ENCODE data around the gene SYNGR2.
"Not testable (repeated sequence)": the region's sequence is repeated elsewhere in the genome, so short reads cannot be mapped to it uniquely, and the experiment has no call there.

Gene SYNGR2

DNA sequence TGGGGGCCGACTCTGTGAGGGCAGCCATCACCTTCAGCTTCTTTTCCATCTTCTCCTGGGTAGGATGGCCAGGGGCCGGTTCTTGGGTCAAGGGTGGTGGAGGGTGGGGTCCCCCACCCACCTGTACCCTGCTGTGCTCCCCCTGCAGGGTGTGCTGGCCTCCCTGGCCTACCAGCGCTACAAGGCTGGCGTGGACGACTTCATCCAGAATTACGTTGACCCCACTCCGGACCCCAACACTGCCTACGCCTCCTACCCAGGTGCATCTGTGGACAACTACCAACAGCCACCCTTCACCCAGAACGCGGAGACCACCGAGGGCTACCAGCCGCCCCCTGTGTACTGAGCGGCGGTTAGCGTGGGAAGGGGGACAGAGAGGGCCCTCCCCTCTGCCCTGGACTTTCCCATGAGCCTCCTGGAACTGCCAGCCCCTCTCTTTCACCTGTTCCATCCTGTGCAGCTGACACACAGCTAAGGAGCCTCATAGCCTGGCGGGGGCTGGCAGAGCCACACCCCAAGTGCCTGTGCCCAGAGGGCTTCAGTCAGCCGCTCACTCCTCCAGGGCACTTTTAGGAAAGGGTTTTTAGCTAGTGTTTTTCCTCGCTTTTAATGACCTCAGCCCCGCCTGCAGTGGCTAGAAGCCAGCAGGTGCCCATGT lies 3.3 kb downstream of the SYNGR2 start:
- DNase-seq (ENCODE audit: low spot score): not testable (repeated sequence)

DNA sequence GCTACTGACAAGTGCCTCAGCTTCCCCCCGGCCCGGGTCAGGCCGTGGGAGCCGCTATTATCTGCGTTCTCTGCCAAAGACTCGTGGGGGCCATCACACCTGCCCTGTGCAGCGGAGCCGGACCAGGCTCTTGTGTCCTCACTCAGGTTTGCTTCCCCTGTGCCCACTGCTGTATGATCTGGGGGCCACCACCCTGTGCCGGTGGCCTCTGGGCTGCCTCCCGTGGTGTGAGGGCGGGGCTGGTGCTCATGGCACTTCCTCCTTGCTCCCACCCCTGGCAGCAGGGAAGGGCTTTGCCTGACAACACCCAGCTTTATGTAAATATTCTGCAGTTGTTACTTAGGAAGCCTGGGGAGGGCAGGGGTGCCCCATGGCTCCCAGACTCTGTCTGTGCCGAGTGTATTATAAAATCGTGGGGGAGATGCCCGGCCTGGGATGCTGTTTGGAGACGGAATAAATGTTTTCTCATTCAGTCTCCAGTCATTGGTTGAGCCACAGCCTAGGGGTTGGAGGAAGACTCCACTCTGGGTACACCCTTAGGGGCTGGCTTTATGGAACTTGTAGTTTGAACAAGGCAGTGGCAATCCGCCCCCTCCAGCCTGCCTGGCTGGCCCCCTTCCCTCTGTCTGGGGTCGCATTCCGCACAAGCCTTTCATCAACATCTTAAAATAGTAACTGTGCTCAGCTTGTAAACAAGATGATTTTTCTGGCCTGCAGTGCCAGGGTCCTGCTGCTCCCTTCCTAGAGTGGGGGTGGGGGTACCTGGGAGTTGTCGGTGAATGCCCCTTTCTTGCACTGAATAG lies 4.1 kb downstream of the SYNGR2 start:
- no peak for DNase-seq (ENCODE audit: low spot score)

DNA sequence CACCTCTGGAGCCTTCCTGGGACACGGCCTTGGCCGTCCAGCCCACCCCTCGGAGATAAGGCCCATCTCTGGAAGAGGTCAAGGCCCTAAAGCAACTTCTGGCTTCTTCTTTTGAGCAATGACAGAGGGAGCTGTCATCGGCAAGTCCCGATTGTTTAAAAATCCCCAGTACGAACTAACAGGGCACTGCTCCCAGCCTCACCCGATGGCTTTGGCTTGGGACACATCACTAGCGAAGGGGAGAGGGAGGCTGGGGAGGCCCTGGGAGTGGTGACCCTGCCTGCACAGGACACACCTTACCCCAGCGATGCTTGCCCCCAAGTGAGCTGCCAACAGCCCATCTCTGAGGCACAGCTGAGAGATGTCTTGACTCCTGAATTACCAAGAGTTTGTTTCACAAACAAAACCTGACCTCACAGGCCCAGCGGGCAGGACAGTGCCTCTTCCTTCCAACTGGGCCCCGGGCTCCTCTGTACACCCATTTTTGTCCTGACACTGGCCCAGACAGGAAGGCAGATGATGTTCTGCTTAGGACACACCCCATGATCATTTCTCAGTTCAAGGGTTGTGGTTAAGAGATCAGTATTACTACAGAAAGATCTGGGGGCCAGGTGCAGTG lies 4.8 kb downstream of the SYNGR2 start:
- no peak for DNase-seq (ENCODE audit: low spot score)

DNA sequence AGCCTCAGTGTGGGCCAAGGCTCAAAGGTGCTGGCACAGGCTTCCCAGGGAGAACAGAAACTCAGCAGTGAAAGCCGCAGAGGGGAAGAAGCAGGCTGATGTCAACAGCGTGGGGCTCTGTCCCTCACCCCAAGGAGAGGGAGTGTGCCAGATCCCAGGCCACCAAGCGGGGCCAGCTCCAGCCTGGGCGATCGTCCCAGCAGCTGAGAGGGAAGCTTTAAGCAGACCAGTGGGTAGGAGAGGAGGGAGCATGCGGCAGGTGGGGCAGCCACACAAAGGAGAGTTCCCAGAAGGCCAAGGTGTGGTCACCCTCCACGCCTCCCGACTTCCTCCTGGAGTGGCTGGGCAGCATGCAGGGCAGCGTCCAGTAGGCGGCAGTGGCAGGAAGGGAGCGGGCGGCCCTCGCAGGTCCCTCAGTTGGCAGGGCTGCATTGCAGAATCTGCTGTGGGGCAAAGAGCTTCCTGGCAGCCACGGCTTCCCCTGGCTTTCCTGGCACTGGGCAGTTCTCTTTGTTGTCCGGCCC lies 6.0 kb downstream of the SYNGR2 start:
- DNase-seq (ENCODE audit: low spot score): no peak

DNA sequence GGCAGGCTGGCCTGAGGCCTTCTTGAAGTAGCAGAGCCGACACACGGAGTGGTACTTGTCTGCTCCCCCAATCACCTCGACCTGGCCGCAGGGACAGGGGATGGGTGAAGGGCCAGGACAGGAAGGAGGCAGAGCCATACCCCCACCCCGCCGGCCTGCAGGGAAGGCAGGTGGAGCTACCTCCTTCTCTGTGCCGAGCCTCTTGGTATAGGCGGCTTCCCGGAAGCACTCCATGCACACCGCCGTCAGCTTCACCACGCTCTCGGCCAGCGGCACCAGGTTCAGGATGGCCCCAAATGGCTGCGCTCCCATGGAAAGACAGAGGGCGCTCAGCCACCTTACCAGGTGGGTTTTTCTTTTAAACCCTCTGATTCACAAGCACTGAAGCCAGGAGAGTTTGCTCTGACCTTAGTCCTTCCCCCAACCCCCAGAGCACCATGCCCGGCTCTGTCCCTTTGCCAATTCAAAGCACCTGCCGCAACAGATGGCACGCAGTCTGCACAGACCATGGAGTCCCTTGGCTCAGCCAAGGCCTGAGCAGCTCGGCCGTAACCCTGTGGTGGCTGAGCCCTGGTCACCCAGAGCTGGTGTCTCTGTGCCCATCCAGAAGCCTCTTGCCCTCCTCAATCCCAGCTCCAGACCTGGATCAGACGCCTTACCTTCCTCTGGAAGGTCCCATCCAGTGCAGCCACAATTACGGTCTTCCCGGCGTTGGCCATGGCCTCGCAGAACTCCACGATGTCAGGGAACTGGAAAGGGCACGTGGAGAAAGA lies 6.7 kb downstream of the SYNGR2 start:
- no peak for DNase-seq (ENCODE audit: low spot score)

DNA sequence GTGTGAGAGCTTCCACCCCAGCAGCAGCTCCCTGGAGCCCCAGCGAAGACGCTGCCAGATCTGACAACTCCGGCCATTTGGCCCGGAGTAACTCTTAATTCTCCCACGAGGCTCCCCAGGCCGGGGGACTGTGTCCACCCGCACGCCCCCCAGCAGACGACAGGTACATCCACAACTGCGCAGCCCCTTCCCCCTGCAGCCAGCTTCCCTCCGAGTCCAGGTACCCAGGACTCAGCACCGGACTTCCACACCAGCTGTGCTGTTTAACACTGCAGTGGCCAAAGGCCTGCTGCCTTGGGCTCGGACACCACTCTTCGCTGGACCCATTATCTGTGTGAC lies 7.2 kb downstream of the SYNGR2 start:
- no peak for DNase-seq (ENCODE audit: low spot score)

DNA sequence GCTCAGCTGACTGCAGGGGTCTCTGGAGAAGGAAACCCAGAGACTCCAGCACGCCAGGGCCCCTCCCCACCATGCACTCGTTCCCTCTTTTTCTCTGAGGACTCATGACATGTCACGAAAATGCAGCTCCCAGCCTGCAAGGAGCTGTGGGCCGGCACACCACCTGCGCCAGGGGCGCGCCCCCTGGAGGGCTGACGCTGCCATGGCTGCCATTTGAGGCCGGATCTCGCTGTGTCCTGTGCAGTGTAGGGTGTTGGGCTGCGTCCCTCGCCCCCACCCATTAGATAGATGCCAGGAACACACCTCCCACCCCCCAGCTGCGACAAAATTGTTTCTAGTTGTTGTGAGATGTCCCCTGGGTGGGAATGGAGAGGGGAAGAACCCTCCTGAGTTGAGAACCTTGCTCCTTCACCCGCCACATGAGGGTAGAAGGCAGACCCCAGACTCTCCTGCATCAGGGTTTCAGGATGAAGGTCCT lies 8.2 kb downstream of the SYNGR2 start:
- DNase-seq (ENCODE audit: low spot score): peak; percentile 83

DNA sequence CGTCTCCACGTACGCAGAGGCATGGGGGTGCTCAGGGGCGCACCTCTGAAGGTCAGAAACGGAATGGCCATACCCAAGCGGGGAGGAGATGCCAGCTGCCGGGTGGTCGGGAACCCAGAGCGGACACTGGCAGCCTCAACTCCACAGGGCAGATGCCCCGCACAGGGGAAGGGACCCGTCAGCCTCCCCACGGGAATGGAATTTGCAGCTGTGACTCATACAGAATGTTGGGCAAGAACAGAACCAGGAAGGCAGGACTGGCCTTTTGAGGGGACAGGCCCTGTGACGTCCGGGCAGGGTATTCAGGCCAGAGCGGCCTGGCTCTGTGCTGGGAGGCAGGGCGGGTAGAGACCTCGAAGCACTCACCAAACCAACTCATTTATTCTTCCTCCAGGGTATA lies 11.0 kb downstream of the SYNGR2 start:
- DNase-seq (ENCODE audit: low spot score): no peak

DNA sequence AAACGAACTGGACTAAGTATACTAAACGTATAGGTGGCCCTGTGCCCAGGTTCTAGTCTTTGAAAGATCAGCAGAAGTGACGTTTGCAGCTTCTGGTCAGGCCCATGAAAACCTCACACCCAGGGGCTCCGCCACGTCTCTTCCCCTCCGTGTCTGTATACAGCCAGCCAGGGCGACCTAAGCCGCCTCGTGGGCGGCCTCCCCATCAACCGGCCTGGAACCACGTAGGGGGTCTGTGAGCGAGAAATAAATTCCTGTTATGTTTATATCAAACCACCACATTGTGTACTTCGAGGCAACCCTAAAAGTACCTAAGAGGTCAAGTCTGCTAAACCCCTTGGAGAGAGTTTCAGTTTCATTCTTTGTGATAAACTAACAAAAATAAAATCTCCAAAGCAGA lies 11.7 kb downstream of the SYNGR2 start:
- DNase-seq (ENCODE audit: low spot score): no peak

DNA sequence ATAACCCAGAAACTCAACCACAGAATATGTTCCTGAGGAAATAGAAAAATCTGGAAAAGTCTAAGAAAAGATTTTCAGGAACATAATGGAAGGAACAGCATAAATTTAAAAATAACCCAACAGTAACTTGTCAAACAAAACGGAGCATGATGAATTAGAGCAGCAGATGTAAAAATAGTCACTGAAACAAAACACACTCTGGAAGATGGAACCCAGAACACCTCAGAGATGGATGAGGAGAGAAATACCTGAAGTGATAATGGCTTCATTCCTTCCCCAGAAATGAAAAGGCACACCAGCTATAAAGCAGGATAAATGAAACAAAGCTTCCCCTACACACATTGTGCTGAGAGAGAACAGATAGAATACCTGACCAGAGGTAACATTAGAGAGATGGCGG lies 12.1 kb downstream of the SYNGR2 start:
- no peak for DNase-seq (ENCODE audit: low spot score)

DNA sequence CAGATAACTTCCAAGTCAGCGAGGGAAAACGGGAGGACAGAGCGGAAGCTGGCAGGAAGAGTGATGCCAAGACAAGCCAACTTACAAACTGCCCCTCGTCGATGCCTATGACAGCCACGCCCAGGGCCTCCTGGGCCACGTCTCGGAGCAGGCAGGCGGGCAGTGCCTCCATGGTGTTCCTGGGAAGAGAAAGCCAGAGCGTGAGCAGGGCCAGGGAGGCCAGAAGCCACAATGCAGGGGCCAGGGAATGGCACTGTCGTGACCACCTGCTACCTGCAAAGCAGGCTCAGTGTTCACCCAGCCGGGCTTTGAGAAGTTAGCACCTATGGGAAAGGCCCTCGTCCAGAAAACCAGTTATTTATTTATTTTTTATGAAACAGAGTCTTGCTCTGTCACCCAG lies 14.1 kb downstream of the SYNGR2 start:
- no peak for DNase-seq (ENCODE audit: low spot score)

DNA sequence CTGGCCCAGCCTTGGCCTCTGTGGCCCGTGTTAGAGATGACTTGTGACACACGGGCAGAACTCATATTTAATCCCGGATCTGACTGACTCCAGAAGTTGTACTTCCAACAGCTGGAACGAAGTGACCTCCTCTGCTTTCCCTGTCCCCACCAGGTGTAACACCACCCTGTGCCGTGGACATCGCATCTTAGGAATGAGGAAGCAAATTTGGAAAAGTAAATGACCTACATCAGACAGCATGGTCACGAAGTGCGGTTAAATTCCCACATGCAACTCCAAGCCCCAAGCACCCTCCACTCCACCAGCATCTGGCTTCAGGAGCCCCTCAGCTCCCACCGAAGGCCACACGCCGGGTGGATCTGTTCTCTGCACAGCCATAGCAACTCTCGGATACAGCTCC lies 15.5 kb downstream of the SYNGR2 start:
- no peak for DNase-seq (ENCODE audit: low spot score)

DNA sequence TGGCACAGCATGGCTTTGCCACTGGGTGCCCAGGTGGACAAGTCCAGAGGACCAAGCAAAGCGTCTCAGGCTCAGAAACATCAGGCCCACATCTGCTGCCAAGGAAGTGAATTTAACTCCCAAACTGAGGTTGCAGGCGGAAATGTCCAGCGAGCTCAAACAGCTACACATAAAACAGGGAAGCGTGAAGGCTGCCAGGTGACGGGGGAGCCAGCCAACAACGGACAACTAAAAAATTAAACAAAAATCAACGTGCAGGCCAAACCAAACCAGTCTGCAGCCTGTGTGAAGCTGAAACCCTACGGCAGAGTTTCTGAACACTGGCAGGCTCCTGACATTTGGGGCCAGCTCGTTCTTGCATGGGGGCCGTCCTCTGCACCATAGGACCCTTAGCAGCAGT lies 16.0 kb downstream of the SYNGR2 start:
- DNase-seq (ENCODE audit: low spot score): no peak

DNA sequence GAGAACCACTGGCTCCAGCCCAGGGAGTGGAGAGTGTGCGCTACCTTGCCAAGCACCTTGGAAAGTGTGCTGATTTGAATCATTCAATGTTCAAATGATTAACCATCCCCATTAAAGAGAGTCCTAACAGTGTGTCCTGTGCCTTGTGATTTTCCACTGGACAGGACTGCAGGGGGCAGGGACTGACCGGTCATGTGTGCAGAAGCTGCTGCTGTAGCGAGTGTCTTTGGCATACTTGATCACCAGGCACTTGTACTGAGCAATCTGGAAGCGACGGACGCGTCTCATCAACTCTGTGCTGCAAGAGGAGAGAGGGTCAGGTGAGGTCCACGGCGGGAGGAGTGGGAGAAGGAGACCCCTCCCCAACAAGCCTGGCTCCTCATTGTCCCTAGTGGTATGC lies 16.5 kb downstream of the SYNGR2 start:
- DNase-seq (ENCODE audit: low spot score): no peak

DNA sequence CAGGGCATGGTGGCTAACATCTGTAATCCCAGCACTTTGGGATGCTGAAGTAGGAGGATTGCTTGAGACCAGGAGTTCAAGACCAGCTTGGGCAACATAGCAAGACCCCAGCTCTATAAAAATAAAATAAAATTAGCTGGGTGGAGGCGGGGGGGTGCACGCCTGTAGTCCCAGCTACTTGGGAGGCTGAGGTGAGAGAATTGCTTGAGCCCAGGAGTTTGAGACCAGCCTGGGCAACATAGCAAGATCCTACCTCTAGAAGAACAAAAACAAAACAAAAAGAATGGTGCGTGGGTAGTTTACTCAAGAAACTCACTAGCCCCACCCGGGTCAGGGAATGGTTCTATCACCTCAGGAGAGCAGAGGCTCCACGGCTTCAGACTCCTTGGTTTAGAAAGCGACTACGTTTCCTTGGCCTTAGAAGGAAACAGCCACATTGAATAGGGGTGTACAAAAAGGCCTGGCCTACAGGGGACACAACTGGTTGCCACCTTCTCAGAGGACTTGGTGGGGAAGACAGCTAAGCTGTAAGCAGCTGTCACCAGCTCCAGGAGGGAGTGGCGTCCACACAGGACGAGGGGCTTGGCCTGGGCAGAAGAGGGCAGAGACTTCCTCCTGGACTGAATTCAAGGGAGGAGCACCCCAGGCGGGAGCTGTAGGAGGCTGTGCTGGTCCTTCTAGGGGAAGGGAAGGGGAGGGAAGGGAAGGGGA lies 17.8 kb downstream of the SYNGR2 start:
- DNase-seq (ENCODE audit: low spot score): peak; percentile 26

DNA sequence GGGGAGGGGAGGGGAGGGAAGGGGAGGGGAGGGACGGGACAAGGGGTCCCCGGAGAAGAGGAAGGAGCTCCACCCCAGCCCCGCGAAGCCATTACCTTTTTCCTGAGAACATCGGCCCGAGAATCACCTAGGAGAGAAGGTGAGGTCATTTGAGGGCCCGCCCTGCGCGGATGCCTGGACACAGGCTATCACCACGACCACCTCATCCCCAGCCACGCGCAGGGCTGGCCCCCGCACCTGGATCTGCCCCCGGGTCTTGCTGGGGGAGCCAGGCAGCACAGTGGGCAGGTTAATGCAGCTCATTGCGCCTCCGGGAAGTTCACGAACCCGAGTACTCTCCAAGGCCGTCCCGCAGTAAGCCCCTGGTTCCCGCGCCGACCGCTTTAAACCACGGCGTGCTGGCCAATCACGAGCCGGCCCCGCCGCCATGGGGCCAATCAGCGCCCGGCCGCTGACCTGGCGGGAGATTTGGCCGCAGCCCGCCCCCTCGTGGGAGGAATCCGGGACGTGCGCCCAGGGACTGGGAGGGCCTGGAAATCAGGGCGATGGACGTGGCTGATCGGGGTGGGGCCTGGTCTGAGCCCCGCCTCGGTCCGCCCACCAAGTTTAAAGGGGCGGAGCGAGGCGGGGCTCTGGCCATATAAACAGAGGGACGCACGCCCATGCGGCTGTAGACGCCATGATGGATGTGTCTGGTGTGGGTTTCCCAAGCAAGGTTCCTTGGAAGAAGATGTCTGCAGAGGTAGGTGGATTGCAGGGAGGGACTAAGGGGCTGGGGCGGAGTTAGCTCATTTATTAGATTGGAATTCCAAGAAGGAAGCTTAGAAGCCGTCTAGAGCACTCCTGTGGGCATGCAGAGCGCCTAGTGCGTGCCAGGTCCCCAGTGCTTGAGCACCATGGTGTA lies 18.6 kb downstream of the SYNGR2 start, which contains the start of the genes AFMID and TK1:
AFMID (plus strand) TSS at position 671 of the 904 bp plus-strand sequence; CDS start at position 680, 9 bp downstream.
TK1 (minus strand) TSS at position 361 of the 904 bp plus-strand sequence; CDS start at position 303, 58 bp downstream.
- DNase-seq (ENCODE audit: low spot score): peak; percentile 96

DNA sequence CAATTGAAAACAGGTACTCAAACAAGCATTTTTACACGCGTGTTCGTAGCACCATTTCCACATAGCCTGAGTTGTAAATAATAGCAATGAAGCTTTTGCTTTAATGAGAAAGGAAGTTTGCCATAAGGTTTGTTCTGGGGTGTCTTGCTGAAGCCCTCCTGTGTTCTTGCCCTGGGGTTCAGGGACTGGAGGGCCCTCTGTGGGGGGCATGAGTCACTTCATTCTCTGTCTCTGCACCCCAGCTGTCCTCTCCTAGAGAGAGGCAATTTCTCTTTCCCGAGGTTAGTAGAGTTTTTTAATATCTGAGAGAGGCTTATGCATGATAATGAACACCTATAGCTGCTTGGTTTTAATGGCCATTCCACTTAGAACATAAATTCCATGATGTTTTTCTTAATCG lies 28.3 kb downstream of the SYNGR2 start:
- no peak for DNase-seq (ENCODE audit: low spot score)

DNA sequence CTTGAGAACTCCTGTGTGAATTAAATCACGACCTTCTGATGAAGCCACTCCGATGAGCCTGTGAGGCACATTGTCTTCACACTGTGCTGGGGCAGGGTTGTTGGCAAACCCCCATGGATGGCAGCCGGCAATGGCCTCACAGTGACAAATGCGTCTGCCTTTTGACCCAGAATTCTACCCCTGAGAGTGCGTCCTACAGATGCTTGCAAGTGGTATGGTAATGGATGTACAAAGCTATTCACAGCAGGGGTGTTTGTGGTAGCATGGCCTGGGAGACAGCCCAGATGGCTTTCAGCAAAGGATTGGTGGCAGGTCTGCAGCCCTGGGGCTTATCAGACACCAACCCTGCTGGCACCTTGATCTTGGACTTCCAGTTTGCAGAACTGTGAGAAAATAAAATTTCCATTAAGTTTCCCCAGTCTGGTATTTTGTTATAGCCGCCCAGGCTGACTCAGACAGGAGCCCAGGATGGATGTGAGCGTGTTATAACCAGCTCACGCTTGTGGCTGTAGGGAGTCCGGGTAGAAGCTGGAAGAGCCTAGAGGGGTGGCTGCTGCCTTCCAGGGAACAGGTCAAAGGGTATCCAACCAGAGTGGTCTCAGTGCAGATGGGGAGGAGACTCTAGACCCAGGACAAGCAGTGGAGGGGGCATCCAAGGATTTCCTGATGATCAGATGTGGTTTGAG lies 28.9 kb downstream of the SYNGR2 start:
- DNase-seq (ENCODE audit: low spot score): no peak

DNA sequence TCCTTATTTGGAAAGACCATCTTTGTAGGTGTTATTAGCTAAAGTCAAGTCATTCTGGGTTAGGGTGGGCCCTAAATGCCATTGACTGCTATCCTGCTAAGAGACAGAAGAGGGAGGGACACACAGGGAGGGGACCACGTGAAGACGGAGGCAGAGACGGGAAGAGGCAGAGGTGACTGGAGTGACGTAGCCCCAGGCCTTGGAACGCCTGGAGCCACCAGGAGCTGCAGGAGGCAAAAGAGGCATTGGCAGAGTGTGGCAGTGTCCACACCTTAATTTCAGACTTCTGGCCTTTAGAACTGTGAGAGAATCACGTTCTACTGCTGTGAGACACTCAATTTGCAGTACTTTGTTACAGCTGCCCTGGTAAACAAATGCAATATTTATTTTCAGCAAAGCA lies 32.1 kb downstream of the SYNGR2 start:
- no peak for DNase-seq (ENCODE audit: low spot score)

DNA sequence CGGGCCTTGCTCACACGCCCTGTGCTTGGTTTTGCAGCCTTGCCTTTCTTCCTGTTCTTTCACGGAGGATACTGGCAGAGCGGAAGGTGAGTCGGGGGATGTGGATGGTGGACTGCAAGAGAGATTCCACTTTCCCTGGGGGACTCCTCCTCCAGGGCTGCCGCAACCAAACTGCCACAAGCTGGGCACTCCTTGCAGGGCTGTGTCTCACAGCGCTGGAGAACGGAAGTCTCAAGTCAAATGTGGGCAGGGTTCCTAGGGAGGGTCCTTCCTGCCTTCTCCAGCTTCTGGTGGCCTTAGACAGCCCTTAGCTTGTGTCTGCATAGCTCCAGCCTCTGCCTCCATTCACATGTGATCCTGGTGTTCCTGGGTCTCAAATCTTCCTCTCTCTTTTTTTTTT lies 34.3 kb downstream of the SYNGR2 start:
- no peak for DNase-seq (ENCODE audit: low spot score)

Measured in germinal center (tissue), 1 donor.